ENCODE data around the gene MCM9.

The MCM9 gene

DNA sequence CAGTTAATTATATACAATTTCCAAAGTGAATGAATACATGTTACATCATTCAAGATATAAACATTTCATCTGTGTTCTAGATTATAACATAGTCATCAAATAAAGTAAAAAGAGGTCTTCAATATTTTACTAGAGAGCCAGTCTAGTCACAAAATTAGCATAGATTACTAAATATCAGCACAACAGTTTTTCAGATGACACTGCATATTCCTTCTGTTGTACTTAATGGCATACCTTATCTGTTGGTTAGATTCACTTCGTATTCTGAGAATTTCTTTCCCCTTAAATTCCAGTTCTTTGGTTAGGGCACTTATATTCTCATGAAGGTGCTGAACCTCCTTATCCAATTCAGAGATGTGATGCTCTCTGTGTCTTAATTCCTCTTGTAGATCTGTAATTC, 39.8 kb upstream of the MCM9 start:
- Histone ChIP-seq H3K36me3 (no peaks in the 10 kb centered on the region), H3K4me3 (ENCODE audit: low read depth in 1 of 2, low read length in 1 of 2) (no peak overlapping the region), H3K27ac (no peak overlapping the region), H3K9me3 (no peaks in the 10 kb centered on the region), H3K27me3 (no peaks in the 10 kb centered on the region), H3K4me1 (ENCODE audit: control insufficient read depth in 1 of 2, insufficient read depth in 1 of 2, low read depth in 1 of 2, low read length in 1 of 2) (no peaks in the 10 kb centered on the region)
- TF ChIP-seq, protein P1, sequence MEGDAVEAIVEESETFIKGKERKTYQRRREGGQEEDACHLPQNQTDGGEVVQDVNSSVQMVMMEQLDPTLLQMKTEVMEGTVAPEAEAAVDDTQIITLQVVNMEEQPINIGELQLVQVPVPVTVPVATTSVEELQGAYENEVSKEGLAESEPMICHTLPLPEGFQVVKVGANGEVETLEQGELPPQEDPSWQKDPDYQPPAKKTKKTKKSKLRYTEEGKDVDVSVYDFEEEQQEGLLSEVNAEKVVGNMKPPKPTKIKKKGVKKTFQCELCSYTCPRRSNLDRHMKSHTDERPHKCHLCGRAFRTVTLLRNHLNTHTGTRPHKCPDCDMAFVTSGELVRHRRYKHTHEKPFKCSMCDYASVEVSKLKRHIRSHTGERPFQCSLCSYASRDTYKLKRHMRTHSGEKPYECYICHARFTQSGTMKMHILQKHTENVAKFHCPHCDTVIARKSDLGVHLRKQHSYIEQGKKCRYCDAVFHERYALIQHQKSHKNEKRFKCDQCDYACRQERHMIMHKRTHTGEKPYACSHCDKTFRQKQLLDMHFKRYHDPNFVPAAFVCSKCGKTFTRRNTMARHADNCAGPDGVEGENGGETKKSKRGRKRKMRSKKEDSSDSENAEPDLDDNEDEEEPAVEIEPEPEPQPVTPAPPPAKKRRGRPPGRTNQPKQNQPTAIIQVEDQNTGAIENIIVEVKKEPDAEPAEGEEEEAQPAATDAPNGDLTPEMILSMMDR (IDR thresholded peaks at IDR 0.05) = no peak

- Histone ChIP-seq H3K27me3 (no peaks in the 10 kb centered on the region), H3K9me3 (no peaks in the 10 kb centered on the region), H3K4me1 (ENCODE audit: control insufficient read depth in 1 of 2, insufficient read depth in 1 of 2, low read depth in 1 of 2, low read length in 1 of 2) (no peaks in the 10 kb centered on the region), H3K36me3 (no peaks in the 10 kb centered on the region), H3K27ac (no peak overlapping the region), H3K4me3 (ENCODE audit: low read depth in 1 of 2, low read length in 1 of 2) (no peak overlapping the region)
- TF ChIP-seq, protein P1 (IDR thresholded peaks at IDR 0.05) = no peak
Measured at GRCh38 chr6:118971682-118972081, 36.7 kb upstream of the MCM9 start.

DNA sequence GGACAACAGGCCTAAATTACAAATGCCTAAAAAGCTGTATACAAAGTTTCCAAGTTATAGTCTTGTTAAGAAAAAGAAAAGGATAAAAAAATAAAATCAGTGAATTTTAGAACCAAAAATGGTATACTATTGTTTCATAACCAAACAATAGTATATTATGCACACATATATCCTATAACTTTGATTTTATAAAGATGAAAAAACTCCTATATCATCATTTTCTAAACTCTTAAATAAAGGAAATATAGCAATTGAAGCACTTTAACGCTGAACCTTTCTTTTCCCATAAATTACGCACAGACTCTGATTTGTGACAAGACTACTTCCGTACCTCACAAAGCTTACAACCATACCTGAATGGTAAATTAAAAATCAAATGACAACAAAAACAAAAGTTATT, 35.9 kb upstream of the MCM9 start:
- Histone ChIP-seq H3K4me3 (ENCODE audit: low read depth in 1 of 2, low read length in 1 of 2) (no peak overlapping the region), H3K27ac (no peak overlapping the region), H3K36me3 (no peaks in the 10 kb centered on the region), H3K4me1 (ENCODE audit: control insufficient read depth in 1 of 2, insufficient read depth in 1 of 2, low read depth in 1 of 2, low read length in 1 of 2) (no peaks in the 10 kb centered on the region), H3K27me3 (no peaks in the 10 kb centered on the region), H3K9me3 (no peaks in the 10 kb centered on the region)
- TF ChIP-seq, protein P1 (IDR thresholded peaks at IDR 0.05) = no peak

DNA sequence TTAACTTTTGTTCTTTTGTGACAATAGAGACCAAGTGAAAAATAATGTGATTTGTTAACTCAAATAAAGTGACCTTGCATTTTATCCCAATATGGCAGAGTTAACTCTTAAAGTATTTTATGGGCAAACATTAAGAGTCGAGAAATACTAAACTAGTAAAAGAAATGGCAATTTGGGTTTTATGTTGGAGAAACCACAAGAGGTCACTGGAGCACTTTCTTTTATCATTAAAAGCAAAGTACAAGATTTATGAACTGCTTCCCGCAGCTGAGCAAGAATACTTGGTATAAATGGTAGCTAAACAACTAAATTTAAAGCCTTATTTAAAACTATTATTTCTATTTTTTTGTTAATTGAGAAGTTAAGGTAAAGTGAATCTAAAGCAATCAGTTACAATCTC, 33.5 kb upstream of the MCM9 start:
- no peak overlapping the region for H3K4me3 ChIP-seq (ENCODE audit: low read depth in 1 of 2, low read length in 1 of 2)
- H3K27me3 ChIP-seq = no peaks in the 10 kb centered on the region
- TF ChIP-seq, protein P1 (IDR thresholded peaks at IDR 0.05) = no peak
- H3K9me3 ChIP-seq = no peaks in the 10 kb centered on the region
- H3K4me1 ChIP-seq (ENCODE audit: control insufficient read depth in 1 of 2, insufficient read depth in 1 of 2, low read depth in 1 of 2, low read length in 1 of 2) = no peaks in the 10 kb centered on the region
- no peak overlapping the region for H3K27ac ChIP-seq
- no peaks in the 10 kb centered on the region for H3K36me3 ChIP-seq

DNA sequence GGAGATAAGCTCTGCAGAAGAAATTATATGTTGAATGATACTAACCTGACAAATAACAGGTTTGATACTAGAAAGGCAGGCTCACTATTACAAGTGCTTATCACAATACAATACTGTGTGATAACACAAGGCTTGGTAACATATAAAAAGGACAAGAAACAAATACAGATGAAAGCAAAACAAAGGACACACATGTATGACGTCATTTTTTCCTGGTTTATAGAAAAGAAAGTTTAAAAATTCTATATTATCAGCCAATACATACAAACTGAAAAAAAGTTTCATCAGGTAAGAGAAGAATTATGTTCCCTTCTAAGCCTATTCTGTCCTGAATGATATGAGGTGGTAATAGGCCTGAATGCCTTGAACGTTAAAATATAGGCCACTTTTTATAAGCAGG, 32.3 kb upstream of the MCM9 start:
- no peaks in the 10 kb centered on the region for H3K27me3 ChIP-seq
- no peaks in the 10 kb centered on the region for H3K4me1 ChIP-seq (ENCODE audit: control insufficient read depth in 1 of 2, insufficient read depth in 1 of 2, low read depth in 1 of 2, low read length in 1 of 2)
- no peaks in the 10 kb centered on the region for H3K36me3 ChIP-seq
- H3K9me3 ChIP-seq = no peaks in the 10 kb centered on the region
- no peak overlapping the region for H3K27ac ChIP-seq
- H3K4me3 ChIP-seq (ENCODE audit: low read depth in 1 of 2, low read length in 1 of 2) = no peak overlapping the region
- TF ChIP-seq, protein P1 (IDR thresholded peaks at IDR 0.05) = no peak

DNA sequence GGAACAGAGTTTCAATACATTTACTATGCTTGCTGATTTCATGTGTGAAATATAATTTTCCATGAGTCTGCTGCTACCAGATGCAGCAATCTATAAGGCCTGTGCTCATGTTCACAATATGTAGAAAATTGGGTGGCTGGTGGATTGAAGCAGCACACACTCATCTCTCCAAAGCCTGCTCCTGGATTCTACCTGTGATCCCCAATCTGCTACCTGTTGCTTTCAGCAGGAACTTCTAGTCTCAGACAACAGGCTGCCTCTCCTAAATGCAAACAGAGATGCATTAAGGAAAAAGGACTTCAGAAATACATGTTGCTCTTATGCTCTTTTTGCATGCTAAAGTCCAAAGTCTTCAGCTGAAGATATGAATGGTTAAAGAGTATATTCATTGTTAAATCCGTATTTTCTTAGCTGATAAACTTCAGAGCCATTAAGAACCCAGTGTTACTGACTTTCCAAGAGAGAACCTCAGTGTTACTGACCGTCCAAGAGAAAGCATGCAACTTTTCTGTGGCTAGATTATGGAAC, 30.9 kb upstream of the MCM9 start:
- H3K4me3 ChIP-seq (ENCODE audit: low read depth in 1 of 2, low read length in 1 of 2) = no peak overlapping the region
- H3K4me1 ChIP-seq (ENCODE audit: control insufficient read depth in 1 of 2, insufficient read depth in 1 of 2, low read depth in 1 of 2, low read length in 1 of 2) = no peaks in the 10 kb centered on the region
- TF ChIP-seq, protein P1 (IDR thresholded peaks at IDR 0.05) = no peak
- H3K36me3 ChIP-seq = no peaks in the 10 kb centered on the region
- no peaks in the 10 kb centered on the region for H3K9me3 ChIP-seq
- no peaks in the 10 kb centered on the region for H3K27me3 ChIP-seq
- no peak overlapping the region for H3K27ac ChIP-seq
